H1 (cell line): ENCODE data around the gene FGF12. TPM values are rescaled to one million over a fixed set of nuclear protein-coding genes. Genes with fewer than 3 reads are reported as not detected.

Source experiments
- CTCF ChIA-PET: fragments of 300-600 bp; sonication (Branson Sonifier 250); formaldehyde crosslinking; loops from one replicate; lab custom pipeline; 2021; ENCODE audit not compliant: partially characterized antibody; lab: Charles Lee
- POLR2A ChIA-PET: fragments of 300-600 bp; sonication (Branson Sonifier 250); formaldehyde crosslinking; loops from one replicate; lab custom pipeline; 2021; ENCODE audit warnings: inconsistent platforms; ENCODE audit not compliant: partially characterized antibody; lab: Charles Lee
- DNase-seq, 2 experiments: peaks; one replicate each; pipeline versions ENCODE4 v3.0.0 to v3.0.0-alpha.2; 2010 to 2022; ENCODE audit warnings: low spot score in 2 of 2, low read depth in 1 of 2, mixed read lengths in 1 of 2
- FAIRE-seq: peaks from 2 replicates; lab custom pipeline; 2011; peaks lifted over from hg19 to GRCh38; lab: Jason Lieb, UNC
- H2AFZ ChIP-seq: 2 replicates; pipeline ENCODE4 v1.8.1; 2012; ENCODE audit warnings: low read length, inconsistent platforms
- H2AK5ac ChIP-seq: 2 replicates; pipeline ENCODE4 v1.6.1; 2013; ENCODE audit warnings: low read depth, low read length
- H2BK120ac ChIP-seq: replicated peaks from 2 replicates; pipeline ENCODE3; 2013; ENCODE audit warnings: low read depth, low read length, inconsistent platforms
- H2BK12ac ChIP-seq: 2 replicates; pipeline ENCODE4 v1.6.1; 2013; ENCODE audit warnings: low read depth, low read length
- H2BK15ac ChIP-seq: 2 replicates; pipeline ENCODE4 v1.6.1; 2013; ENCODE audit warnings: low read length
- H2BK20ac ChIP-seq: 2 replicates; pipeline ENCODE4 v1.6.1; 2013; ENCODE audit warnings: low read length
- H2BK5ac ChIP-seq: 2 replicates; pipeline ENCODE4 v1.6.1; 2013; ENCODE audit warnings: low read depth, low read length
- H3K14ac ChIP-seq: 2 replicates; pipeline ENCODE4 v1.6.1; 2013; ENCODE audit warnings: inconsistent platforms; ENCODE audit not compliant: insufficient read length
- H3K18ac ChIP-seq: 2 replicates; pipeline ENCODE4 v1.6.1; 2013; ENCODE audit warnings: low read length; ENCODE audit errors: extremely low read depth
- H3K23ac ChIP-seq: 2 replicates; pipeline ENCODE4 v1.6.1; 2013; ENCODE audit warnings: inconsistent platforms; ENCODE audit not compliant: insufficient read length
- H3K23me2 ChIP-seq: 2 replicates; pipeline ENCODE4 v1.6.1; 2013; ENCODE audit warnings: low read depth, low read length
- H3K27ac ChIP-seq: 2 replicates; pipeline ENCODE4 v1.6.1; 2011; ENCODE audit warnings: low read depth, low read length, inconsistent platforms
- H3K27me3 ChIP-seq, 4 experiments: replicated peaks in 1 of 4; 1 replicate in 1 of 4; 2 replicates in 3 of 4; pipeline versions ENCODE4 v1.6.1 to v1.8.1; 2011 to 2013; ENCODE audit warnings: low read length in 3 of 4, mild to moderate bottlenecking in 3 of 4, inconsistent platforms in 2 of 4, mixed read lengths in 2 of 4, moderate library complexity in 1 of 4; ENCODE audit not compliant: control insufficient read depth in 3 of 4, insufficient read depth in 3 of 4; ENCODE audit errors: extremely low read depth in 1 of 4
- H3K36me3 ChIP-seq, 4 experiments: 2 replicates each; pipeline versions ENCODE4 v1.6.1 to v1.8.1; 2011 to 2013; ENCODE audit warnings: mild to moderate bottlenecking in 4 of 4, low read length in 3 of 4, moderate library complexity in 2 of 4, control low read depth in 1 of 4, inconsistent platforms in 1 of 4; ENCODE audit not compliant: insufficient read depth in 4 of 4, control insufficient read depth in 2 of 4
- H3K4ac ChIP-seq: replicated peaks from 2 replicates; pipeline ENCODE3; 2013; ENCODE audit warnings: low read length, low read depth, mixed read lengths, inconsistent platforms; ENCODE audit not compliant: insufficient read length
- H3K4me1 ChIP-seq, 4 experiments: replicated peaks in 1 of 4; 1 replicate in 1 of 4; 2 replicates in 3 of 4; pipeline versions ENCODE4 v1.6.1 to v1.8.1; 2011 to 2013; ENCODE audit warnings: low read length in 3 of 4, inconsistent platforms in 2 of 4, mixed read lengths in 1 of 4; ENCODE audit not compliant: insufficient read depth in 4 of 4, control insufficient read depth in 3 of 4
- H3K4me2 ChIP-seq, 2 experiments: 2 replicates each; pipeline versions ENCODE4 v1.6.1 to v1.8.1; 2011 to 2013; ENCODE audit warnings: low read depth in 2 of 2, low read length in 2 of 2, control low read depth in 1 of 2, inconsistent platforms in 1 of 2, mild to moderate bottlenecking in 1 of 2; ENCODE audit not compliant: insufficient read depth in 1 of 2
- H3K4me3 ChIP-seq, 4 experiments: fragments of 200-600, 300-600 bp in 1 of 4; sonication (generic), shearing (Covaris generic), sonication (Bioruptor Twin) in 1 of 4; 2 replicates each; pipeline versions ENCODE4 v1.5.1 to v1.8.1; 2011 to 2016; ENCODE audit warnings: low read length in 4 of 4, low read depth in 3 of 4, control low read depth in 2 of 4, inconsistent platforms in 2 of 4, mild to moderate bottlenecking in 2 of 4, mixed read lengths in 1 of 4, moderate library complexity in 1 of 4; ENCODE audit not compliant: insufficient read depth in 2 of 4; ENCODE audit errors: extremely low read depth in 1 of 4
- H3K56ac ChIP-seq: replicated peaks from 2 replicates; pipeline ENCODE3; 2013; ENCODE audit warnings: low read depth, mild to moderate bottlenecking, mixed read lengths, low read length, inconsistent platforms; ENCODE audit not compliant: insufficient read length
- H3K79me1 ChIP-seq: 2 replicates; pipeline ENCODE4 v1.6.1; 2013; ENCODE audit warnings: low read depth, low read length, control low read depth
- H3K79me2 ChIP-seq, 2 experiments: 2 replicates each; pipeline versions ENCODE4 v1.6.1 to v1.8.1; 2012 to 2013; ENCODE audit warnings: low read length in 2 of 2, mild to moderate bottlenecking in 2 of 2, inconsistent platforms in 1 of 2; ENCODE audit not compliant: insufficient read depth in 2 of 2, control insufficient read depth in 1 of 2
- H3K9ac ChIP-seq, 4 experiments: replicated peaks in 1 of 4; 1 replicate in 1 of 4; 2 replicates in 3 of 4; pipeline versions ENCODE4 v1.6.1 to v1.8.1; 2011 to 2013; ENCODE audit warnings: low read depth in 3 of 4, low read length in 3 of 4, control low read depth in 2 of 4, mild to moderate bottlenecking in 2 of 4, moderate library complexity in 2 of 4, inconsistent platforms in 1 of 4; ENCODE audit errors: extremely low read depth in 1 of 4
- H3K9me3 ChIP-seq, 2 experiments: 2 replicates each; pipeline versions ENCODE4 v1.6.1 to v1.8.1; 2012 to 2013; ENCODE audit warnings: mild to moderate bottlenecking in 2 of 2, moderate library complexity in 2 of 2, control low read depth in 1 of 2, inconsistent platforms in 1 of 2, low read depth in 1 of 2, low read length in 1 of 2, mixed read lengths in 1 of 2; ENCODE audit not compliant: insufficient read depth in 2 of 2
- H4K20me1 ChIP-seq, 2 experiments: replicated peaks in 1 of 2; 2 replicates each; pipeline versions ENCODE3 to v1.8.1; 2011 to 2013; ENCODE audit warnings: inconsistent platforms in 2 of 2, low read length in 2 of 2, mild to moderate bottlenecking in 1 of 2; ENCODE audit not compliant: insufficient read depth in 2 of 2, control insufficient read depth in 1 of 2
- H4K5ac ChIP-seq: 2 replicates; pipeline ENCODE4 v1.6.1; 2013; ENCODE audit warnings: low read length, low read depth, mixed read lengths, inconsistent platforms; ENCODE audit not compliant: insufficient read length
- H4K8ac ChIP-seq: 2 replicates; pipeline ENCODE4 v1.8.0; 2013; ENCODE audit warnings: mild to moderate bottlenecking, moderate library complexity, low read length, inconsistent platforms; ENCODE audit not compliant: insufficient read depth; ENCODE audit errors: extremely low read depth
- H4K91ac ChIP-seq: replicated peaks from 2 replicates; pipeline ENCODE3; 2013; ENCODE audit warnings: low read length, mixed read lengths, inconsistent platforms; ENCODE audit not compliant: insufficient read length
- CEBPB ChIP-seq: IDR thresholded peaks from 2 replicates; pipeline ENCODE4 v1.6.1; 2012; ENCODE audit warnings: low read depth, low read length
- POLR2AphosphoS5 ChIP-seq: IDR thresholded peaks from 2 replicates; pipeline ENCODE4 v1.6.1; 2011; ENCODE audit warnings: low read depth, low read length
- POU5F1 ChIP-seq: IDR thresholded peaks from 2 replicates; pipeline ENCODE4 v1.6.1; 2011; ENCODE audit warnings: low read depth, mild to moderate bottlenecking, low read length, moderate library complexity
- RAD21 ChIP-seq, 2 experiments: IDR thresholded peaks in 1 of 2; conservative IDR thresholded peaks in 1 of 2; 2 replicates each; pipeline ENCODE4 v1.6.1; 2011; ENCODE audit warnings: low read depth in 2 of 2, low read length in 2 of 2, improper control_type of control experiment in 1 of 2, inconsistent platforms in 1 of 2, mild to moderate bottlenecking in 1 of 2, moderate library complexity in 1 of 2
- USF2 ChIP-seq: IDR thresholded peaks from 2 replicates; pipeline ENCODE4 v1.6.1; 2011; ENCODE audit warnings: low read length, improper control_type of control experiment
- WGBS, 2 experiments: shearing (Covaris generic) in 1 of 2; methylation state at CpG; one replicate each; pipeline versions ENCODE4 v1.1.6 to v1.1.7; 2013 to 2015; ENCODE audit warnings: low lambda C conversion rate in 2 of 2, mixed read lengths in 2 of 2, inconsistent platforms in 1 of 2, low coverage in 1 of 2, missing lambda C conversion rate in 1 of 2; ENCODE audit not compliant: insufficient replicate concordance in 2 of 2, insufficient coverage in 1 of 2, insufficient read length in 1 of 2; ENCODE audit errors: extremely low coverage in 1 of 2, missing lambda C conversion rate in 1 of 2; 5-methylcytosine and 5-hydroxymethylcytosine counted together
- polyA plus RNA-seq, 7 experiments: library from polyadenylated mRNA; depleted of rRNA in 3 of 7; stranded (reverse) in 5 of 7; unstranded in 2 of 7; fragments of >200 nt in 5 of 7; fragments of 200-250 nt in 2 of 7; gene quantifications; 1 replicate in 5 of 7; 2 replicates in 1 of 7; 4 replicates in 1 of 7; pipeline versions ENCODE4 v1.2.1 to v1.2.3, GENCODE V29; 2011 to 2013; ENCODE audit warnings: missing spikeins in 2 of 7, mixed read lengths in 2 of 7
- total RNA-seq: library from RNA; stranded (reverse); fragmentation: NEBNext Ultra II Directional; extraction: Animal tissue kit (Norgen Biotek cat#: 25700); gene quantifications from 2 replicates; pipeline ENCODE4 v1.2.1, GENCODE V29; 2021

Gene FGF12
- total and polyA plus RNA-seq, 2 of the 8 experiments (the other 6 are each of a cell fraction or from before 2014, with no cell fraction given) = 4.1 to 16.6 TPM

GRCh38 chr3:192165552-192165951 is 561.8 kb downstream of the FGF12 start:
- Histone ChIP-seq H3K9me3 (no peaks in the 10 kb centered on the region), H3K14ac (no peak overlapping the region), H4K5ac (no peak overlapping the region), H2BK15ac (no peak overlapping the region), H3K4me1 (peaks cover 0 to 4% (median 0%) of the 10 kb centered on the region in 4 experiments; a peak in 1 of 7 replicates), H3K27me3 (peaks cover 0 to 2% (median 0%) of the 10 kb centered on the region in 4 experiments; a peak in 1 of 7 replicates), H4K8ac (no peak overlapping the region), H3K9ac (no peak overlapping the region), H3K4me2 (no peak overlapping the region), H3K4ac (no peak overlapping the region), H2BK20ac (no peak overlapping the region), H3K4me3 (no peak overlapping the region), H2BK5ac (no peak overlapping the region), H3K79me1 (no peaks in the 10 kb centered on the region), H2BK120ac (no peak overlapping the region), H3K23me2 (peaks cover 2% of the 10 kb centered on the region; the same call in 1 of the 2 replicates), H4K91ac (no peak overlapping the region), H3K23ac (no peak overlapping the region), H3K56ac (no peak overlapping the region), H3K27ac (no peak overlapping the region), H4K20me1 (no peaks in the 10 kb centered on the region), H3K79me2 (no peaks in the 10 kb centered on the region), H2AFZ (no peak overlapping the region), H2BK12ac (no peak overlapping the region), H3K36me3 (no peaks in the 10 kb centered on the region), H2AK5ac (no peak overlapping the region), H3K18ac (no peak overlapping the region)
- FAIRE-seq (no peak), DNase-seq (no peak)
- CTCF ChIA-PET = interaction anchor here (0.7 kb wide), 1 partner anchor 8 kb away, joined by 3 read pairs; no protein-coding TSS in a partner anchor
- no peak for TF ChIP-seq CEBPB
- no peak for TF ChIP-seq USF2
- no peak for TF ChIP-seq POU5F1
- no peak for TF ChIP-seq POLR2AphosphoS5
- TF ChIP-seq RAD21 (IDR thresholded peaks at IDR 0.05 in 1 of 2, conservative IDR thresholded peaks at IDR 0.05 in 1 of 2; ENCODE audit: low read depth in 2 of 2, low read length in 2 of 2) = no peak
- 89% methylated on average over 2 of the region's 2 CpGs; no CpG with 5 or more reads in 1 of the 2 experiments for WGBS, 2 experiments
- POLR2A ChIA-PET = interaction anchor here (0.6 kb wide), 1 partner anchor 351 kb away, joined by 3 read pairs; no protein-coding TSS in a partner anchor
